A549 (cell line): Measurements from ENCODE around the gene NHLH1. TPM values are rescaled to one million over a fixed set of nuclear protein-coding genes. Genes with fewer than 3 reads are reported as not detected.

Experiments used
- polyA plus RNA-seq, 4 experiments: library from polyadenylated mRNA; depleted of rRNA in 3 of 4; stranded (reverse); fragments of >200 nt; fragmentation: RNase III in 1 of 4; extraction: RNeasy Plus Mini Kit Qiagen cat#74134 plus additional on column Dnase treatment in 1 of 4; gene quantifications; 2 replicates in 3 of 4; 3 replicates in 1 of 4; pipeline ENCODE4 v1.2.3, GENCODE V29; 2011 to 2017
- small RNA-seq, 6 experiments: library from RNA; depleted of rRNA; stranded (forward); fragments of <200 nt; gene quantifications; one replicate each; pipeline ENCODE3, GENCODE V24; 2012

NHLH1 gene
- polyA plus RNA-seq, 2 of the 4 experiments (the other 2 are of a cell fraction), result 0.34 to 0.63 TPM

Small RNA genes lying within 50 kb of the gene (small RNA-seq; reads per million reads assigned to genes)
- gene RF00019 (0 reads per million in 6 experiments), gene RNU4-42P (0 reads per million in 6 experiments)

Other genes starting within 250 kb of the NHLH1 start
- not detected in 2 replicates for gene ATP1A4, start 215.5 kb upstream of the NHLH1 start, polyA plus RNA-seq (2011; rRNA removed)
- gene ATP1A4, start 215.5 kb upstream of the NHLH1 start, polyA plus RNA-seq (2017; fragmentation: RNase III; extraction: RNeasy Plus Mini Kit Qiagen cat#74134 plus additional on column Dnase treatment), result not detected in 3 replicates
- gene CASQ1, start 176.5 kb upstream of the NHLH1 start, polyA plus RNA-seq (2011; rRNA removed), result 0.04 and 0.08 TPM in 2 replicates
- 0.04 TPM in 1 of 3 replicates, not detected in the others for gene CASQ1, start 176.5 kb upstream of the NHLH1 start, polyA plus RNA-seq (2017; fragmentation: RNase III; extraction: RNeasy Plus Mini Kit Qiagen cat#74134 plus additional on column Dnase treatment)
- 115 and 130 TPM in 2 replicates for gene PEA15, start 161.7 kb upstream of the NHLH1 start, polyA plus RNA-seq (2011; rRNA removed)
- gene PEA15, start 161.7 kb upstream of the NHLH1 start, polyA plus RNA-seq (2017; fragmentation: RNase III; extraction: RNeasy Plus Mini Kit Qiagen cat#74134 plus additional on column Dnase treatment), result 136 to 157 TPM (median 150 TPM) in 3 replicates
- 103 and 113 TPM in 2 replicates for gene DCAF8, start 104.5 kb upstream of the NHLH1 start, polyA plus RNA-seq (2011; rRNA removed)
- gene DCAF8, start 104.5 kb upstream of the NHLH1 start, polyA plus RNA-seq (2017; fragmentation: RNase III; extraction: RNeasy Plus Mini Kit Qiagen cat#74134 plus additional on column Dnase treatment), result 67.4 to 69.8 TPM (median 69.8 TPM) in 3 replicates
- 54.3 and 56.7 TPM in 2 replicates for gene PEX19, start 81.9 kb upstream of the NHLH1 start, polyA plus RNA-seq (2011; rRNA removed)
- 23.6 to 25.1 TPM (median 24.8 TPM) in 3 replicates for gene PEX19, start 81.9 kb upstream of the NHLH1 start, polyA plus RNA-seq (2017; fragmentation: RNase III; extraction: RNeasy Plus Mini Kit Qiagen cat#74134 plus additional on column Dnase treatment)
- gene COPA, start 23.8 kb upstream of the NHLH1 start, polyA plus RNA-seq (2011; rRNA removed), result 149 and 188 TPM in 2 replicates
- 80.3 to 83.5 TPM (median 82.5 TPM) in 3 replicates for gene COPA, start 23.8 kb upstream of the NHLH1 start, polyA plus RNA-seq (2017; fragmentation: RNase III; extraction: RNeasy Plus Mini Kit Qiagen cat#74134 plus additional on column Dnase treatment)
- gene NCSTN, start 23.7 kb upstream of the NHLH1 start, polyA plus RNA-seq (2011; rRNA removed), result 90.4 and 91.6 TPM in 2 replicates
- 40.5 to 44.6 TPM (median 41.6 TPM) in 3 replicates for gene NCSTN, start 23.7 kb upstream of the NHLH1 start, polyA plus RNA-seq (2017; fragmentation: RNase III; extraction: RNeasy Plus Mini Kit Qiagen cat#74134 plus additional on column Dnase treatment)
- gene VANGL2, start 33.5 kb downstream of the NHLH1 start, polyA plus RNA-seq (2011; rRNA removed), result 3.9 and 4.5 TPM in 2 replicates
- gene VANGL2, start 33.5 kb downstream of the NHLH1 start, polyA plus RNA-seq (2017; fragmentation: RNase III; extraction: RNeasy Plus Mini Kit Qiagen cat#74134 plus additional on column Dnase treatment), result 2.9 to 4.2 TPM (median 4.1 TPM) in 3 replicates
- not detected in 2 replicates for gene SLAMF6, start 156.2 kb downstream of the NHLH1 start, polyA plus RNA-seq (2011; rRNA removed)
- not detected in 3 replicates for gene SLAMF6, start 156.2 kb downstream of the NHLH1 start, polyA plus RNA-seq (2017; fragmentation: RNase III; extraction: RNeasy Plus Mini Kit Qiagen cat#74134 plus additional on column Dnase treatment)
- not detected in 2 replicates for gene CD84, start 212.4 kb downstream of the NHLH1 start, polyA plus RNA-seq (2011; rRNA removed)
- not detected in 3 replicates for gene CD84, start 212.4 kb downstream of the NHLH1 start, polyA plus RNA-seq (2017; fragmentation: RNase III; extraction: RNeasy Plus Mini Kit Qiagen cat#74134 plus additional on column Dnase treatment)